ENCODE measurements around the gene C2CD3. TPM values are rescaled to one million over a fixed set of nuclear protein-coding genes. Genes with fewer than 3 reads are reported as not detected.

C2CD3 gene, protein sequence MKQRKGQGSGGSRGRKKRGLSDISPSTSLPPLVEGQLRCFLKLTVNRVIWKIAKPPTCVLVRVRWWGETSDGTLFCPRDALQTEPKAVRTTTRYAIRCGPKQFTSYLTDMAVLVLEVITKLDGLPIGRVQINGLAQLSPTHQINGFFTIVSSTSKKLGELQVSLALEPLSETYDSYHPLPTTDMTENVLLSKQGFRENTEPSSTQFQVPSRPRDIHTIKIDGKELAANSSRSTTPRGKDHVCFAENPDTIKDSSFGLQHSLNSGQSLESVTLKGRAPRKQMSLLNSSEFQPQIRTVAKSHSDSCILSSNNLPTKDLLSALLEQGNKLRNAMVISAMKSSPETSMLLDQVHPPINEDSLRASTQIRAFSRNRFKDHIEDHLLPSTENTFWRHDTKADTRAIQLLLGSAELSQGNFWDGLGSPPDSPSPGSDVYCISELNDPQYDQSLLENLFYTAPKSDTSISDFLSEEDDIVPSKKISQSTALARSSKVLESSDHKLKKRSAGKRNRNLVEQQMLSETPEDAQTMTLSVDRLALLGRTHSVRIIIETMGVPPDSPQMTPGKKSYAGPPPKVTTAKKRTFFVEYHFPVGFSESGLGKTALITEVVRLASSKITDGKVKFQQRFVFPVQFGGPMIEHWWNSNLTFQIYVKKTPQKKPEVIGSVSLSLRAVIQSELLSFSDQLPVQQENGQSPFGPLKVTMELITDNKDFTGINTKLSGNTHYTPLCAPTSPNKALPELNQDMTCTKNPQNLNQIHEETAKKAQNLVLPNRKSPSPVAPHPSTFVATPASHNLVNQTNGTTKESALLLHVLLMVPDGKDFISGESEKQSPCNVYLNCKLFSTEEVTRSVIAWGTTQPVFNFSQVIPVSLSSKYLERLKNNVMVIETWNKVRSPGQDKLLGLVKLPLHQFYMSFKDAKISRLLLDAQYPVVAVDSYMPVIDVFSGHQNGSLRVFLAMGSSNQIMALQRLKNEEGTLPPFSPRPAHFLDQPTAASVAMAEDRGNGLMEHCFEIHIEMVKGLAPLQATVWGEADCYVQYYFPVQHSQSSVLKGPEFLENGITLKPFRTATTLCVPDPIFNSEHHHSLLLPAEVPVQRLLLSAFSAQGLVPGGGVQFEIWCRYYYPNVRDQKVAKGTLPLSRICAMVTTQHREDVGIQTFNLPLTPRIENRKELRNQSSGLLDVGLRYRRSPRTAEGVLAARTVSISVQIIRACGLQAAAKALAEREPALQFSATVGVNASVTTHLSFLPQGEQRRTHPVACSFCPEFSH (N-terminal part only)
- total RNA-seq, result 10 to 100 TPM; 21.4 to 55.5 (median 26.6) TPM

DNA sequence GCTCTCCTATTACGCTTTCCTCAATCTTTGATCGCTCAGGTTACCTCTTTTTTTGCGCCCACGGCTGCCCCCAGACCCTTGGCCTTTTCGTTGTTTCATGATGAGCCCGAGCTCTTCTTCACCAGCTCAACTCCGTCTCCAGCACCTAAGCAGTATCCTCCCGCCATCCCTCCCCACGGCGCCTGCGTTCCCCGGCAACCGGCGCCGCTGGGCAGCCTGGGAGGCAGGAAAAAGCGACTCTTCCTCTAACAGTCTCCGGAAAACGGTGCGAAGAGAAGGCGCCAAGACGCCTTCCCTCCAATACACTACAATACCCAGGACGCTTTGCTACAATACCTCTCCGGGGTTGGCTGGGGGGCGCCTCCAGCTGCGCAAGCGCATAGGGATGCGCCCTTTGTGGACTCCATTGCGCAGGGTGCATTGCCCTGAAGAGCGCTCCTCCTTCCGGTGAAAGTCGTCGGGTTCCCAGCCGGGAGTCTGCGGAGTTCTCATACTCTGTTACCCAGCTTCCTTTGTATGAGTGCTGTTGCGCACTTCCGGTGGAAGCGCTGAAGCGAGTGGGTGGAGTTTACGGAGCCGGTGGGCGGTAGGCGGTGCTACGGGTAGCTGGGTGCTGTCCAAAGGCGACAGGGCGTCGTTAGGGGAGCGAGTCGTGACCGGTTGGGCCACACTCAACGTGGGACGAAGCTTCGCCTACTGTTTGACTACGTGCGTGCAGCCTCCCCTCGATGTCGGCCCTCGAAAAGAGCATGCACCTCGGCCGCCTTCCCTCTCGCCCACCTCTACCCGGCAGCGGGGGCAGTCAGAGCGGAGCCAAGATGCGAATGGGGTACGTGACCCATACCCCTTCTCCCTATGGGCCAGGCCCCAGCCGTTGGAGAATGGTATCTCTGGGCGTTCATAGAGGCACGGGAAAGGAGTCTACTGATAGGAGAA is at the start of gene C2CD3, which contains the start of gene PPME1:
Gene C2CD3, minus strand, starts transcription at position 309 of the 936 bp plus-strand sequence. Its CDS starts 210 bp downstream, at position 99.
Gene PPME1, plus strand, starts transcription at position 596 of the 936 bp plus-strand sequence. Its CDS starts 133 bp downstream, at position 729.
- Histone ChIP-seq H3K27me3 (no peaks in the 10 kb centered on the region), H3K9me3 (no peaks in the 10 kb centered on the region), H3K27ac (peak within 1 kb of the TSS; percentile 86 to 93 (median 89)), H3K4me1 (peaks cover 21 to 30% (median 24%) of the 10 kb centered on the region in 4 donors), H3K36me3 (peaks cover 0 to 24% (median 2%) of the 10 kb centered on the region in 4 donors), H3K4me3 (peak within 1 kb of the TSS; percentile 80 to 86 (median 82))
- peak; percentile 97 to 99 for DNase-seq
- ATAC-seq (ENCODE audit: low FRiP score in 2 of 2), result peak; percentile 98 to 99
- 0 to 1% methylated on average over 30 to 54 of the region's 68 CpGs for WGBS, 2 donors
- TF ChIP-seq POLR2AphosphoS5 (IDR thresholded peaks at IDR 0.05) (peak; percentile 79 to 83), EP300 (IDR thresholded peaks at IDR 0.05) (no peak), POLR2A (IDR thresholded peaks at IDR 0.05) (peak; percentile 50 to 86 (median 61))
- TF ChIP-seq, protein P1, sequence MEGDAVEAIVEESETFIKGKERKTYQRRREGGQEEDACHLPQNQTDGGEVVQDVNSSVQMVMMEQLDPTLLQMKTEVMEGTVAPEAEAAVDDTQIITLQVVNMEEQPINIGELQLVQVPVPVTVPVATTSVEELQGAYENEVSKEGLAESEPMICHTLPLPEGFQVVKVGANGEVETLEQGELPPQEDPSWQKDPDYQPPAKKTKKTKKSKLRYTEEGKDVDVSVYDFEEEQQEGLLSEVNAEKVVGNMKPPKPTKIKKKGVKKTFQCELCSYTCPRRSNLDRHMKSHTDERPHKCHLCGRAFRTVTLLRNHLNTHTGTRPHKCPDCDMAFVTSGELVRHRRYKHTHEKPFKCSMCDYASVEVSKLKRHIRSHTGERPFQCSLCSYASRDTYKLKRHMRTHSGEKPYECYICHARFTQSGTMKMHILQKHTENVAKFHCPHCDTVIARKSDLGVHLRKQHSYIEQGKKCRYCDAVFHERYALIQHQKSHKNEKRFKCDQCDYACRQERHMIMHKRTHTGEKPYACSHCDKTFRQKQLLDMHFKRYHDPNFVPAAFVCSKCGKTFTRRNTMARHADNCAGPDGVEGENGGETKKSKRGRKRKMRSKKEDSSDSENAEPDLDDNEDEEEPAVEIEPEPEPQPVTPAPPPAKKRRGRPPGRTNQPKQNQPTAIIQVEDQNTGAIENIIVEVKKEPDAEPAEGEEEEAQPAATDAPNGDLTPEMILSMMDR (IDR thresholded peaks at IDR 0.05), result peak in 4 of 6 experiments; percentile 12 to 55 (median 34)

DNA sequence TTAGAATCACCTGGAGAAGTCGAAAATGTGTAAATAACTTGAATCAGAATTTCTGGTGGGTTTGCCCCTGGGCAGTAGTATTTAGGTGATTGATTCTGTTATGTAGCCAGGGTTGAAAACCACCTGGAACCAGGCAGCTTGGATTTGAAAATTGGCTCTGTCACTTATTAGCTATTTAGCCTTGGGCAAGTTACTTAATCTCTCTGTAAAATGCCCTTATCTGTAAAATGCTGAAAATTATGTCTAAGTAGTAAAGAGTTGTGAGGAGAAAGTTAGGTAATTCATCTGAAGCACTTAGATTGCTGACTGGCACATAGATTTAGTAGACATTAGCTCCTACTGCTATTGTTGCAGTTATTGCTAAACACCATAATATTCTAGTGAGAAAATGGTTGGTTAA is 49.6 kb upstream of the C2CD3 start:
- Histone ChIP-seq H3K4me1 (no peaks in the 10 kb centered on the region), H3K36me3 (no peaks in the 10 kb centered on the region), H3K27ac (no peak overlapping the region), H3K9me3 (no peaks in the 10 kb centered on the region), H3K4me3 (no peak overlapping the region), H3K27me3 (no peaks in the 10 kb centered on the region)
- 85 to 86% methylated on average over 1 of the region's 1 CpG for WGBS, 2 donors
- TF ChIP-seq POLR2A (IDR thresholded peaks at IDR 0.05) (no peak), POLR2AphosphoS5 (IDR thresholded peaks at IDR 0.05) (no peak), EP300 (IDR thresholded peaks at IDR 0.05) (no peak)
- TF ChIP-seq, protein P1 (IDR thresholded peaks at IDR 0.05), result no peak
- ATAC-seq (ENCODE audit: low FRiP score in 2 of 2), result no peak
- DNase-seq, result no peak

DNA sequence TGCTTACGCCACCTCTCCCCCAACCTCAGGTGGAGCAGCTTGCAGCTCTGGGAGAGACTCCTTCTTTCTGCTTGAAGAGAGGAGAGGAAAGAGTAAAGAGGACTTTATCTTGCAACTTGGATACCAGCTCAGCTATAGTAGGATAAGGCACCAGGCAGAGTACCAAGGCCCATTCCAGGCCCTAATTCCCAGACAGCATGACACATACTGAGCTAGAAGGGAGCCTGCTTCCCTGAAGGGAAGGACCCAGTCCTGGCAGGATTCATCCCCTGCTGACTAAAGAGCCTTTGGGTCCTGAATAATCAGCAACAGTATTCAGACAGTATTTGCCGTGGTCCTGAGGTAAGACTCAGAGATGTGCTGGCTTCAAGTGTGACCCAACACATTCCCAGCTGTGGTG is 41.7 kb upstream of the C2CD3 start:
- H3K4me3 ChIP-seq, result no peak overlapping the region
- no peak overlapping the region for H3K27ac ChIP-seq
- TF ChIP-seq POLR2AphosphoS5 (IDR thresholded peaks at IDR 0.05) (no peak), POLR2A (IDR thresholded peaks at IDR 0.05) (no peak), EP300 (IDR thresholded peaks at IDR 0.05) (no peak)
- TF ChIP-seq, protein P1 (IDR thresholded peaks at IDR 0.05), result no peak
- no peaks in the 10 kb centered on the region for H3K4me1 ChIP-seq
- 93 to 100% methylated on average over 1 to 2 of the region's 2 CpGs for WGBS, 2 donors
- H3K9me3 ChIP-seq, result no peaks in the 10 kb centered on the region
- ATAC-seq (ENCODE audit: low FRiP score in 2 of 2), result no peak
- H3K27me3 ChIP-seq, result no peaks in the 10 kb centered on the region
- DNase-seq, result no peak
- H3K36me3 ChIP-seq, result peaks cover 0 to 35% (median 18%) of the 10 kb centered on the region in 4 donors

DNA sequence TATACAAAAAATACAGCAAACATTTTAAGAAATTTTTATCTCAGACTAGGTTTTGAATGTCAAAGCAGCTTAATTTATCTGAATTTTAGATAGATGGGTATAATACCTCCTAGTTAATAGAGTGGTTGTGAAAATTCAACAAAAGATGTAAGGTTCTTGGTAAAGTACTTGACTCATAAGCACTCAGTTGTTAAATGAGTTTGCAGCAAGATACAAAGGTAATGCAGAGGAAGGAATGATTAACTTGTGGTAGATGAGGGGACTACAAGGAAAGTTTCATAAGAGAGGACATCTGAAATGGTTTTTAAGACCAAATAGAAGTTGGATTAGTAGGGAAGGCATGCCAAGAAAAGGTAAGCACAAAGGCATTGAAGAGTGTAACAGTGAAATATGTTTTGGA is 37.7 kb upstream of the C2CD3 start:
- DNase-seq (no peak), ATAC-seq (ENCODE audit: low FRiP score in 2 of 2) (no peak)
- TF ChIP-seq, protein P1 (IDR thresholded peaks at IDR 0.05), result no peak
- TF ChIP-seq POLR2AphosphoS5 (IDR thresholded peaks at IDR 0.05), result no peak
- TF ChIP-seq POLR2A (IDR thresholded peaks at IDR 0.05), result no peak
- TF ChIP-seq EP300 (IDR thresholded peaks at IDR 0.05), result no peak
- H3K27me3 ChIP-seq, result no peaks in the 10 kb centered on the region
- H3K36me3 ChIP-seq, result peaks cover 0 to 60% (median 18%) of the 10 kb centered on the region in 4 donors
- no peaks in the 10 kb centered on the region for H3K9me3 ChIP-seq
- H3K27ac ChIP-seq, result no peak overlapping the region
- no peak overlapping the region for H3K4me3 ChIP-seq
- no peaks in the 10 kb centered on the region for H3K4me1 ChIP-seq

Data from upper lobe of left lung (tissue), 6 donors.